Naive thymus-derived CD4-positive, alpha-beta T cell (primary cell): Measurements from ENCODE around the gene IGF2R. TPM values are rescaled to one million over a fixed set of nuclear protein-coding genes. Genes with fewer than 3 reads are reported as not detected.

ENCODE experiments used
- ATAC-seq: fragments of 150-1000 bp; cut with Tn5 transposase; 2 replicates; pipeline ENCODE4 v1.10.0; 2021; ENCODE audit warnings: mild to moderate bottlenecking, moderate library complexity
- CTCF ChIA-PET: fragments of 350-600 bp; sonication (Branson Sonifier 250); formaldehyde crosslinking; loops from one replicate; lab custom pipeline; 2021; ENCODE audit warnings: antibody characterized with exemption; lab: Charles Lee
- POLR2A ChIA-PET: fragments of 350-600 bp; sonication (Branson Sonifier 250); formaldehyde crosslinking; loops from one replicate; lab custom pipeline; 2021; ENCODE audit warnings: antibody characterized with exemption, inconsistent platforms; lab: Charles Lee
- DNase-seq, 9 donors: peaks; one replicate each; pipeline versions ENCODE4 v3.0.0 to v3.0.0-alpha.2; 2020 to 2022; ENCODE audit warnings: mixed read lengths in 1 of 9
- H3K27ac ChIP-seq: one replicate; pipeline ENCODE4 v1.7.0; 2013; ENCODE audit warnings: mild to moderate bottlenecking, low read depth, low read length, moderate library complexity
- H3K27me3 ChIP-seq, 2 donors: one replicate each; pipeline ENCODE4 v1.7.0; 2013; ENCODE audit warnings: low read length in 2 of 2, mild to moderate bottlenecking in 2 of 2, moderate library complexity in 2 of 2; ENCODE audit not compliant: control insufficient read depth in 2 of 2, insufficient read depth in 2 of 2
- H3K36me3 ChIP-seq, 3 experiments: 1 replicate in 2 of 3; 2 replicates in 1 of 3; pipeline ENCODE4 v1.7.0; 2013; ENCODE audit warnings: low read length in 3 of 3, mild to moderate bottlenecking in 3 of 3, moderate library complexity in 1 of 3; ENCODE audit not compliant: insufficient read depth in 3 of 3, control insufficient read depth in 2 of 3
- H3K4me1 ChIP-seq, 2 donors: one replicate each; pipeline ENCODE4 v1.7.0; 2013; ENCODE audit warnings: low read length in 2 of 2, mild to moderate bottlenecking in 2 of 2, moderate library complexity in 1 of 2; ENCODE audit not compliant: control insufficient read depth in 2 of 2, insufficient read depth in 2 of 2
- H3K4me3 ChIP-seq: 2 replicates; pipeline ENCODE4 v1.7.0; 2013; ENCODE audit warnings: mild to moderate bottlenecking, low read length
- H3K9me3 ChIP-seq, 3 experiments: 1 replicate in 2 of 3; 2 replicates in 1 of 3; pipeline ENCODE4 v1.7.0; 2013; ENCODE audit warnings: low read length in 3 of 3; ENCODE audit not compliant: control insufficient read depth in 2 of 3
- H3K27ac Mint-ChIP-seq, 9 donors: one replicate each; pipeline ENCODE4 v1.8.0; 2020 to 2022; ENCODE audit warnings: mixed read lengths in 9 of 9, mild to moderate bottlenecking in 8 of 9, moderate library complexity in 5 of 9, inconsistent platforms in 2 of 9
- H3K27me3 Mint-ChIP-seq, 5 donors: one replicate each; pipeline ENCODE4 v1.8.0; 2021 to 2022; ENCODE audit warnings: mixed read lengths in 5 of 5, mild to moderate bottlenecking in 1 of 5
- H3K36me3 Mint-ChIP-seq, 5 donors: one replicate each; pipeline ENCODE4 v1.8.0; 2020 to 2022; ENCODE audit warnings: mixed read lengths in 5 of 5, mild to moderate bottlenecking in 3 of 5, inconsistent platforms in 1 of 5
- H3K4me1 Mint-ChIP-seq, 7 donors: one replicate each; pipeline ENCODE4 v1.8.0; 2020 to 2022; ENCODE audit warnings: mixed read lengths in 7 of 7, mild to moderate bottlenecking in 3 of 7, inconsistent platforms in 1 of 7
- H3K4me3 Mint-ChIP-seq, 10 donors: one replicate each; pipeline ENCODE4 v1.8.0; 2020 to 2022; ENCODE audit warnings: mild to moderate bottlenecking in 10 of 10, mixed read lengths in 10 of 10, moderate library complexity in 6 of 10, inconsistent platforms in 2 of 10
- H3K9me3 Mint-ChIP-seq, 11 donors: one replicate each; pipeline ENCODE4 v1.8.0; 2020 to 2022; ENCODE audit warnings: mixed read lengths in 11 of 11, mild to moderate bottlenecking in 4 of 11, inconsistent platforms in 1 of 11, moderate library complexity in 1 of 11
- intact Hi-C, 2 donors: fragments of 100-400 bp; cut with micrococcal nuclease; formaldehyde crosslinking; loops; one replicate each; pipeline ENCODE4 v1.15.1; 2023
- polyA plus RNA-seq, 2 donors: library from polyadenylated mRNA; unstranded; fragments of 300-500 nt; fragmentation: Illumina TruSeq; gene quantifications; one replicate each; pipeline ENCODE4 v1.2.3, GENCODE V29; 2021
- total RNA-seq, 6 experiments: library from RNA in 5 of 6; stranded (reverse) in 5 of 6; gene quantifications; 1 replicate in 5 of 6; 2 replicates in 1 of 6; pipeline ENCODE4 v1.2.3 and lab custom pipeline; 2021 to 2026

IGF2R gene
- total and polyA plus RNA-seq, 7 experiments from 2014 or later = 8.7 to 79.2 (median 70.4) TPM

GRCh38 chr6:160081398-160081797 lies 112.5 kb downstream of the IGF2R start:
- intact Hi-C loops = loop anchor here in 1 of 2 donors (10.0 kb wide), 1 partner anchor 453 kb away; no protein-coding TSS in a partner anchor
- Histone ChIP-seq H3K9me3 (no peaks in the 10 kb centered on the region), H3K4me1 (no peaks in the 10 kb centered on the region), H3K27ac (no peak overlapping the region), H3K36me3 (peaks cover 11 to 97% (median 39%) of the 10 kb centered on the region in 3 experiments), H3K27me3 (no peaks in the 10 kb centered on the region), H3K4me3 (no peak overlapping the region)
- DNase-seq (no peak), ATAC-seq (no peak)
- Mint-ChIP-seq H3K27ac (peak overlapping the region in 1 of 9 donors; percentile 58), H3K9me3 (no peaks in the 10 kb centered on the region), H3K4me1 (peaks cover 0 to 19% (median 0%) of the 10 kb centered on the region in 7 donors), H3K4me3 (no peak overlapping the region), H3K36me3 (peaks cover 30 to 75% (median 44%) of the 10 kb centered on the region in 5 donors), H3K27me3 (no peaks in the 10 kb centered on the region)
- ChIA-PET CTCF (interaction anchor here (1.2 kb wide), 1 partner anchor 361 kb away, joined by 4 read pairs; no protein-coding TSS in a partner anchor), POLR2A (no interaction called here)

DNA sequence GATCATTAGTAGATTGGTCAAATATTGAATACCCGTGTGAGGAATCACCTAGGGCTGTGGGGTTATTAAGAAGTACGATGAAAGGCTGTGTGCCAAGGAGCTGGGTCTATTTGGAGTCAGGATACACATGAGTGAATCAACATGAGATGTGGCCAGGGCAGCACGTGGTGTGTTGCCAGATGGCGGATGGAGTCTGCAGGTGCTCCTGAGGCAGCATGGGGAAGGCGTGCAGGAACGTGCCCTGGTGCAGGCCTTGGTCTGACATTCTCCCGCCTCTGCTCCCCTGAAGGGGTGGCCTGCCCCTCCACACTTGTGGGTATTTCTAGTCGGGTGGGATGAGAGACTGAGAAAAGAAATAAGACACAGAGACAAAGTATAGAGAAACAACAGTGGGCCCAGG lies 113.7 kb downstream of the IGF2R start:
- CTCF ChIA-PET = interaction anchor here (1.2 kb wide), 1 partner anchor 363 kb away, joined by 4 read pairs; no protein-coding TSS in a partner anchor
- no peak overlapping the region for H3K4me3 ChIP-seq
- H3K36me3 Mint-ChIP-seq = peaks cover 30 to 69% (median 38%) of the 10 kb centered on the region in 5 donors

GRCh38 chr6:160084198-160084776 lies 115.4 kb downstream of the IGF2R start:
- no peaks in the 10 kb centered on the region for H3K4me1 ChIP-seq
- H3K9me3 ChIP-seq = no peaks in the 10 kb centered on the region
- no peak overlapping the region for H3K4me3 Mint-ChIP-seq
- H3K27ac Mint-ChIP-seq = peak overlapping the region in 1 of 9 donors; percentile 74
- intact Hi-C loops = loop anchor here in 1 of 2 donors (10.0 kb wide), 1 partner anchor 451 kb away; no protein-coding TSS in a partner anchor
- H3K36me3 ChIP-seq = peaks cover 14 to 97% (median 45%) of the 10 kb centered on the region in 3 experiments
- no peak for DNase-seq
- no peak overlapping the region for H3K27ac ChIP-seq
- CTCF ChIA-PET = no interaction called here
- H3K9me3 Mint-ChIP-seq = no peaks in the 10 kb centered on the region
- H3K27me3 ChIP-seq = no peaks in the 10 kb centered on the region
- ATAC-seq = no peak
- H3K4me3 ChIP-seq = no peak overlapping the region
- peaks cover 31 to 77% (median 43%) of the 10 kb centered on the region in 5 donors for H3K36me3 Mint-ChIP-seq
- POLR2A ChIA-PET = no interaction called here
- H3K4me1 Mint-ChIP-seq = peaks cover 0 to 15% (median 0%) of the 10 kb centered on the region in 7 donors
- no peaks in the 10 kb centered on the region for H3K27me3 Mint-ChIP-seq

More for the DNA sequence above, 113.7 kb downstream of the IGF2R start:
- peaks cover 0 to 15% (median 0%) of the 10 kb centered on the region in 7 donors for H3K4me1 Mint-ChIP-seq
- no peaks in the 10 kb centered on the region for H3K9me3 Mint-ChIP-seq
- peaks cover 11 to 97% (median 46%) of the 10 kb centered on the region in 3 experiments for H3K36me3 ChIP-seq
- no peaks in the 10 kb centered on the region for H3K27me3 Mint-ChIP-seq
- no peak for DNase-seq
- no peaks in the 10 kb centered on the region for H3K4me1 ChIP-seq
- ATAC-seq = no peak
- H3K9me3 ChIP-seq = no peaks in the 10 kb centered on the region
- no peak overlapping the region for H3K27ac ChIP-seq
- POLR2A ChIA-PET = no interaction called here
- no peak overlapping the region for H3K4me3 Mint-ChIP-seq
- H3K27me3 ChIP-seq = no peaks in the 10 kb centered on the region
- intact Hi-C loops = loop anchor here in 1 of 2 donors (10.0 kb wide), 1 partner anchor 452 kb away; no protein-coding TSS in a partner anchor
- H3K27ac Mint-ChIP-seq = no peak overlapping the region

GRCh38 chr6:160085226-160085625 lies 116.3 kb downstream of the IGF2R start:
- Histone ChIP-seq H3K4me1 (no peaks in the 10 kb centered on the region), H3K36me3 (peaks cover 17 to 97% (median 48%) of the 10 kb centered on the region in 3 experiments), H3K4me3 (no peak overlapping the region), H3K27me3 (no peaks in the 10 kb centered on the region), H3K27ac (no peak overlapping the region), H3K9me3 (no peaks in the 10 kb centered on the region)
- POLR2A ChIA-PET = no interaction called here
- H3K27me3 Mint-ChIP-seq = no peaks in the 10 kb centered on the region
- H3K4me1 Mint-ChIP-seq = peaks cover 0 to 15% (median 0%) of the 10 kb centered on the region in 7 donors
- no peak for ATAC-seq
- H3K9me3 Mint-ChIP-seq = no peaks in the 10 kb centered on the region
- intact Hi-C loops = loop anchor here in 1 of 2 donors (10.0 kb wide), 1 partner anchor 450 kb away; no protein-coding TSS in a partner anchor
- DNase-seq = no peak
- CTCF ChIA-PET = no interaction called here
- H3K4me3 Mint-ChIP-seq = no peak overlapping the region
- H3K36me3 Mint-ChIP-seq = peaks cover 36 to 77% (median 47%) of the 10 kb centered on the region in 5 donors
- H3K27ac Mint-ChIP-seq = peak overlapping the region in 1 of 9 donors; percentile 23

- intact Hi-C loops = loop anchor here in 1 of 2 donors (10.0 kb wide), 1 partner anchor 449 kb away; no protein-coding TSS in a partner anchor
- ATAC-seq (peak; percentile 26), DNase-seq (no peak)
- Histone ChIP-seq H3K27me3 (no peaks in the 10 kb centered on the region), H3K36me3 (peaks cover 19 to 98% (median 48%) of the 10 kb centered on the region in 3 experiments), H3K27ac (no peak overlapping the region), H3K4me3 (no peak overlapping the region), H3K4me1 (no peaks in the 10 kb centered on the region), H3K9me3 (no peaks in the 10 kb centered on the region)
- CTCF ChIA-PET = no interaction called here
- H3K27ac Mint-ChIP-seq = peak overlapping the region in 4 of 9 donors; percentile 17 to 56 (median 26)
- H3K4me1 Mint-ChIP-seq = peaks cover 0 to 15% (median 0%) of the 10 kb centered on the region in 7 donors
- H3K9me3 Mint-ChIP-seq = no peaks in the 10 kb centered on the region
- H3K27me3 Mint-ChIP-seq = no peaks in the 10 kb centered on the region
- H3K36me3 Mint-ChIP-seq = peaks cover 33 to 77% (median 43%) of the 10 kb centered on the region in 5 donors
- no peak overlapping the region for H3K4me3 Mint-ChIP-seq
- POLR2A ChIA-PET = no interaction called here
Measured at GRCh38 chr6:160085713-160086505, 117.0 kb downstream of the IGF2R start.

DNA sequence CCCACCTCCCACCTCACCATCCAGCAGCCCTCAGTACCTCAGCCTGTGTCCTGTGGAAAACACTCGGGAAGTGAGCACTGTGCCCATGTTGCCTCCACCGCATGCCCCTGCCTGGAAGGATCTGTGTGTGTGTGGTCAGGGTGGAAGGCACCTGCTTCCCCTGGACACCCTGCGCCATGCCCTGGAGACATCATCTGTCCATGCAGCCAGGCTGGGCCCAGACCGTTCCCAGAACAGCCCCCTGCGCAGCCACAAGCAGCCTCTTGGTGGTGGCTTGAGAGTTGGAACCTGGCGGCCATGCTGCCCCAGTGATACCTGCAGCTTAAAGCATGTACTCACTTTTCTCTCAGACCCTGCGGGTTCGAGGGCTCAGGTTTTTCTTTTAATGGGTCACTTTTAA lies 117.9 kb downstream of the IGF2R start:
- no peaks in the 10 kb centered on the region for H3K4me1 ChIP-seq
- no peaks in the 10 kb centered on the region for H3K27me3 ChIP-seq
- ATAC-seq (no peak), DNase-seq (no peak)
- ChIA-PET CTCF (no interaction called here), POLR2A (no interaction called here)
- H3K27me3 Mint-ChIP-seq = no peaks in the 10 kb centered on the region
- H3K27ac ChIP-seq = no peak overlapping the region
- H3K4me3 Mint-ChIP-seq = no peak overlapping the region
- peaks cover 30 to 74% (median 43%) of the 10 kb centered on the region in 5 donors for H3K36me3 Mint-ChIP-seq
- H3K36me3 ChIP-seq = peaks cover 23 to 96% (median 48%) of the 10 kb centered on the region in 3 experiments
- no peak overlapping the region for H3K4me3 ChIP-seq
- H3K9me3 ChIP-seq = no peaks in the 10 kb centered on the region
- peaks cover 0 to 15% (median 0%) of the 10 kb centered on the region in 7 donors for H3K4me1 Mint-ChIP-seq
- intact Hi-C loops = loop anchor here in 1 of 2 donors (10.0 kb wide), 1 partner anchor 448 kb away; no protein-coding TSS in a partner anchor
- H3K27ac Mint-ChIP-seq = peak overlapping the region in 1 of 9 donors; percentile 59
- H3K9me3 Mint-ChIP-seq = no peaks in the 10 kb centered on the region
